GM21619 (cell line): ENCODE measurements around the gene FRMD4A.

Experiments used
- ATAC-seq: cut with Tn5 transposase; IDR thresholded peaks from one replicate; pipeline ENCODE4 v1.9.1; 2021; ENCODE audit not compliant: unreplicated experiment

The FRMD4A gene

DNA sequence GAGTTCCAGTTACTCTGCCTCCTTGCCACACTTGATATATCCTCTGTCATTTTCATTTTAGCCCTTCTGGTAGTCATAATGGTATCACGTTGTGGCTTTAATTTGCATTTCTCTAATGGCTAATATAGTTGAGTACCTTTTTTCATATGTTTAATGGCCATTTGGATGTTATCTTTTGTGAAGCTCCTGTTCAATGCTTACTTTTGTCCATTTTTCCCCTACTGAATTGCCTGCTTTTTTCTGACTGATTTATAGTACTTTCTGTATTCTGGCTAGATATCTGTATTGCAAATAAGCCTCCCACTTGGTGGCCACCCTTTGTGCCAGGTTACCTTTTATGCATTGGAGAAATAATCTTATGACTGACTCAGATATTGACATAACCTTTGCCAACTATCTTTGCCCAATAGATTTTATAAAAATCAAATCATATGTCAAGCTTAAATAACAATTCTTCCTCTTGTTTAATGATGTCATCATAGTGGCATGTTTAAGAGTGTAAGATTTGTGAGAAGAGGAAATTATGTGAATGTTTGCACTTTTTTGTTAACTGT lies 693.3 kb downstream of the FRMD4A start:
- ATAC-seq = no peak

DNA sequence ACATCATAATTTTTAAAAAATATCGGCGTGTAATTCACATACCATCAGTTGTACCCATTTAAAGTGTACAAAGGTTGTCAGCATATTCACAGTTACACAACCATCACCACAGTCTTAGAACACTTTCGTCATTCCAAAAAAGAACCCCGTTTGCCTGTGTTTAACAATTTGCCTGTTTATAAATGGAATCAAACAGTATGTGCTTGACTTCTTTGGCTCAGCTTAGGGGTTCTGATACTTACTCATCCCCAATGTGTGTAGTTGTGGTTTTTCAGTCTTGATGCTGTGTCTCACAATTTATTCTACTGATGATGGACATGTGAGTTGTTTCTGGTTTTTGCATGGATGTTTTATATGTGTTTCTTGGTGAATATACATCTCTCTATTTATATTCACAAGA lies 693.9 kb downstream of the FRMD4A start:
- ATAC-seq = no peak

DNA sequence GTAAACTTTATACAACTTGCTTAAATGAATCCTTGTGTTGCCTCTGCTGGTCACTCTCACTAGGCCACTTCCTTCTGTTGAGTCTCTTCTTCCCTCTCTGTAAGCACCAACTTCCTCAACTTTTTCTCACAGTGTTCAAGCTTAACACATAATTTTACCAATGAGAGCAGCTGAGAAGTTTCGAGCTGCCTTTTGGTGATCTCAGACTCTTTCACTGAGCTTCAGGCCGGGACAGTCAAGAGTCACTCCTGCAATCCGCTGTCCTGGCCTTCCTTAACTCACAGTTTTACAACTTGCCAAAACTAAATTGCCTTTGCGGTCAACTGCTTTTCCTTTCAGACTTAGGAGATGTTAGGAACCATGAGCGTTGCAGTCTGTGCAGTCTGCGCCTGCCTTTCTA lies 696.5 kb downstream of the FRMD4A start:
- ATAC-seq = no peak

GRCh38 chr10:13633689-13634088 lies 697.0 kb downstream of the FRMD4A start:
- no peak for ATAC-seq

- ATAC-seq = no peak
Observed at GRCh38 chr10:13632884-13633440, 697.8 kb downstream of the FRMD4A start.

DNA sequence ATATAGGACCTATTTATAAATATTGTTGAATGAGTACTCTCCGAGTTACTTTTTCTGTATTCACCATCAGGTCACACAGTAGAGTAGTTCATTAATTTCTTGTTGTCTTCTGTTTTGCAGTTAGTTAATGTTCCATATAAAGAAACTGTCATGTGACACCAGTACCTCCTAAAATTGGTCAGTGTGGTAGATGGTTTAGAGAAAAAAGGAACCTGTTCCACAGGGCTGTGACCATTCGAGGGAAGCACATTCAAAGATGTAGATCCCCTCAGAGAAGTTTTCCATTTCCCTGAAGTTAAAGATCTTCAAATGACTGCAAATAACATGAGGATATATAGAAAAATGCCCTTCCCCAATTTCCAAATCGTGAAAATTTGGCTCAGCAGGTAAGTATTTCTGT lies 698.3 kb downstream of the FRMD4A start:
- no peak for ATAC-seq

DNA sequence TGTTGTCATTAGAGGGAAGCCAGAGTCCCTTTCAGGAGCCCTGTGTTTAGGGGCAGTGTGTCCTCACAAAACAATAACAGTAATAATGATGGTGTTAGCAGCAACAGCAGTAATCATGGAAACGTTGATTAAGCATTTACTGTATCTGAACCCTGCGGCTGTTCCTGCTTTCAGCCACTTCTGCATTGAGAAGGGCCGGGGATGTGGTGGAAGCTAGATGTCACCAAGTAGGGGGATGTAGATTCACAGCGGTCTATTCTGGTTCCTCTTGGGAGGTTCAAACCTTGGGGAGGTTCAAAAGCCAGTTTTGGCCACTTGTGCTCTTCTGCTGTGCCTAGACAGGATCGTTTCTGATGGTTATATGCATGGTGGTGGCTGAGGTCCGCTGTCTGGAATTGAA lies 699.1 kb downstream of the FRMD4A start:
- no peak for ATAC-seq

GRCh38 chr10:13630231-13630630 lies 700.5 kb downstream of the FRMD4A start:
- ATAC-seq = no peak

DNA sequence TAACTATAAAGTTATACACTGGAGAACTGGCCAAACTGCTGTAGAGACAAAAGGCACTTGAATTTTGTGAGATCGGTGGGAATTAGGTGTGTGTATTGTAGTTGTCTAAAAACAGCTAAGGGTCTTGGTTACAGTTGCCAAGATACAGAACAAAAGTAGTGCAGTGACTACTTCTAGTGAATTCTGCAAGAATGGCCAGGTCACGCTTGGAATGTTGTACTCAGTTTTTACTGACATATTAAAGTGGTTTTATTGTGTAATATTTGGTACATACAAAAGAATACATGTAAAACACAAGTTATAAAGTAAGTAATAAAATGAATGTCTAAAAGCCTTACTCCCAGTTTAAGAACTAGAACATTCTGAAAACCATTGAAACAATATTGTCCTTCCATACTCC lies 701.6 kb downstream of the FRMD4A start:
- no peak for ATAC-seq

GRCh38 chr10:13628661-13629060 lies 702.1 kb downstream of the FRMD4A start:
- ATAC-seq = no peak

- ATAC-seq = no peak
Observed at GRCh38 chr10:13627459-13628310, 703.0 kb downstream of the FRMD4A start.

DNA sequence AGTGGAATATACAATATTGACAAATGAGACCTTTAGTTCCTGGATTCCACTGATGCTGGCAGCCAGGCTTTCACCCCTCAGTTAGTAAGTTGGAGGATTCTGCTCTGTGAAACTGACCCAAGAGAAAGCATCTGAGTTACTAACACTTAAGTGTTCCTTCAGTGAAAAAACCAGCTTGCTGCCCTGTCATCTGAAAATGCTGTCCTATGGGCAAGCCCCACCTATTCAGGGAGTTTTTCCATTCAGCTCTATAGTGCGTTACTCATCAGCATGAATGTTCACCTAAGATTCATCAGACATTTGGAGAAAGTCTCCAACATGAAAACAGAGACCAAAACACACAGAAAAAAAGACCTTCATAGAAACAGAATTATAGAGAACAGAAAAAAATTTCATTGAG lies 706.1 kb downstream of the FRMD4A start:
- ATAC-seq = no peak

- no peak for ATAC-seq
Observed at GRCh38 chr10:13621931-13622330, 708.8 kb downstream of the FRMD4A start.

DNA sequence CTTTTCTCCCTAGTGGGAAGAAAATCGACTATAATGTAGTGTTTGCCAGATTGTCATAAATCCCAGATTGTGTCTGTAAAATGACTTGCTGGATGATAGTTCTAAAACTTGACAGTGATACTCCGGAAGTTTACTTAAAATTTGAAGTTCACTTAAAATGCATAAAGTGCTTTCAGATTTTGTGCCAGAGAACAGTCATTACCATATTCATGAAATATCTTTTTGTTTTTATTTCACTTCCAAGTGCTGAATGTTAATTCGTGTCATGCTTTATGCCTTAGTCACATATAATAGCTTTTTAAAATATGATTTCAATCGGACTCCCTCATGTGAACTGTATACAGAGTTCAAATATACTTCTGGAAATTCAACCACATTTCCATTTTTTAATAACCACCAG lies 713.6 kb downstream of the FRMD4A start:
- ATAC-seq = no peak

DNA sequence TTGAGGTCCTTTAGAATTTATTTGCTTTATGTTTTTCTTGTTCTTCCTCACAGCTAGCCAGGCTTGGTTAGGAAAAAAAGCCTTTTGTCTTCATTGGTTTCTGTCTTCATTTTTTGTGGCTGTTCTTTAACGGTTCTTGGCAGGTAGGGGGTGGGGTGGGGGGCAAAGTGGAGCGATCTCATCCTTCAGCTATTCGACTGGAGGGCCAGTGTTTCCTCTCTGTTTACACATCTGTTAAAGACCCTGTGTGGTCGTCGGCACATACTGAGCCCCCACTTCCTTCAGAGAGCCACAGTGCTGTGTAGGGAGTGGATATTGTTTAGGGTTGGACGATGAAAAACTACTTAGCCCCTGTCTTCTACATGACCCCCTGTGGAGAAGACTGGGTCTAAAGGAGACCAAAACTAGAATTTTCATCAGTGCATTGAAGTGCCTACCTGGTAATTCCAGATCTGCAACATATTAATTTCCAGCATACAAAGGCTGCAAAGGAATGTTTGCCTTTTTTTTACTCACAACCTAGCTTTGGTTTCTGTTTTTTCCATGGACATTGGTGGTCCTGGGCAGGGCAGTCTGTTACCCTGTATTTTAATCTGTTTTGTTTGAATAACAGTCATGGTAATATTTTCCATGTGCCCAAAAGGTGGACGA lies 714.9 kb downstream of the FRMD4A start:
- no peak for ATAC-seq

GRCh38 chr10:13614530-13615332 lies 716.0 kb downstream of the FRMD4A start:
- ATAC-seq = no peak

DNA sequence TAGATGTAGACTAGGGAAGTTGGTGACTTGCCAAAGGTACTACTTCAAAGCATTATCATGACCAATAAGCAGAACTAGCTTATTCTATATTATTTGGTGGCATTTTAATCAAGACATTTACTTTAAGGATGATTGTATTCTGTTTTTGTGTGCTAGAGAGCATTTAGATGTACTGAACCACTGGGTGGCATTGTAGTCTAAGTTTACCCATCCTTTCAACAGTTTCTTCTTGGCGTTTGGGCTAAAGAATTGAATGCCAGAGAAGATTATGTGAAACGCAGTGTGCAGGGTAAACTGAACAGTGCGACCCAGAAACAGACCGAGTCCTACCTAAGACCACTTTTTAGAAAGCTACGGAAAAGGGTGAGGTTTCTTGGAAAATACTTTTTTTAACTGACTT lies 717.2 kb downstream of the FRMD4A start:
- ATAC-seq = no peak

DNA sequence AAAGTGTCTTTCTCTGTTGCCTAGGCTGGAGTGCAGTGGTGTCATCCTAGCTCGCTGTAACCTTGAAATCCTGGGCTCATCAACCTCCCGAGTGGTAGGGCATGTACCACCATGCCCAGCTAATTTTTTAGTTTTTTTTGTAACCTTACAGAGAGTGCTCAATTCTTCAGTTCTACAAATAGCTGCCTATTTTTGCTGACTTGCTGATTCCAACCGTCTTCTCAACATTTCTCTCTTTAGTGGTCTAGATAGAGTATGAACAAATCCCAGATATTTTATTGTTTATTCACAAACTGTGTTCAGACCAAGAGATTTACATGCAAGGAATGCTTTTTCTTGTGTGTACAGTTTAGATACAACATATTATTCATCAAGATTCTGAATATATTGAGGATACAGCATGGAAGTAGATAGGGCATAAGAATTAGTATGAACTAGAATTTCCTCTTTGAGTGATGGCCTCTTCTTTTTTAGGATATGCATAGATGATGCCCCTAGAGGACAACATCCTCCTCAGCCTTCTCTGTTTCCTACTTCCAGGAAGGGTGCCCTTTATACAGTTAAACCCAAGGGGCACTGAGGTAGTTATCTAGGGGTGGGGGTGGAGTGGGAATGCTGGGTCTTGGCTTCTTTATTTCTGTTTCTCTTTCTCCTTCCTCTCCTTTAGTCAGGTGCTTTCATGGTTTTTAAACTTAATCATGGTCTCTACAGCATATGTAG lies 717.9 kb downstream of the FRMD4A start:
- no peak for ATAC-seq

- no peak for ATAC-seq
Observed at GRCh38 chr10:13608246-13608853, 722.4 kb downstream of the FRMD4A start.
